ENCODE results near the gene GPI.

DNA sequence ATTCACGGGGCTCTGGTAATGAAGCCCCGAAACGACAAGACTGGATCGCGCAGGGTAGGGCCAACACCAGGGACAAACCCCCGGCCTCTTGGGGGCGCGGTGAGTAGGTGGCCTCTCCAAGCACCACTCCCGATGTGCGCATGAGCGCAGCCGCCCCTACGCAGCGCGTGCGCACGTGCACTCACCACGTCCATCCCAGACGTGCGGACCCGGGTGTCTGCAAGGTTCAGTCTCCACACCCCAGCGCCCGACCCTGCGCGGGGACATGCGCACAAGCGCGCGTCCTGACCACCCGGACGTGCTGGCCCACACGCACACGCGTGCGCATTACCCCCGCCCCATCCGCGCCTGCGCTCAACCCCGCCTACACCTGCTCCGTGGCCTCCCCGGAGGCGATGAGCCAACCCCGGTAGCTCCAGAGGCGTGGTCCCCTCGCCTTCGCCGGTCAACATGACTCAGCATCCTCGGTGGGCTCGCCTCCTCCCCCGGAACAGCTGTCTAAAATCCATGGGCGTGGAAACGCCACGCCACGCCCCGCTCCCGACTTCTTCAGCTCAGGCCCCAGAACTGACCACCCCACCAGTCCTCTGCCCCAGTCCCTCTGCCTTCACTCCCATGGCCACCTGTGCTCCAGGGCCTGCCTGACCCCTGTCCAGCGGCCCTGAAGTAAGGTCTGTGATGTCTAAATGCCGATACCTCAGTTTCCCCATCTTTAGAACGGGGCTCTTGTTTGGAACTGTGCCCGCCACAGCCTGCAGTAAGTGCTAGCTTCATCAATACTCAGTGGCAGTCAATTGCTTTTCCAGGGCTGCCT, 5.6 kb upstream of the GPI start:
- TF ChIP-seq CTCF (IDR thresholded peaks at IDR 0.05): peak; percentile 27 to 76 (median 48)
- TF ChIP-seq POLR2A (IDR thresholded peaks at IDR 0.05): peak in 3 of 4 donors; percentile 47 to 56 (median 52)

Measured in esophagus squamous epithelium (tissue), 4 donors.